Activated naive CD8-positive, alpha-beta T cell (primary cell): ENCODE measurements around the gene BUB1B.

Experiments
- H3K27ac Mint-ChIP-seq: one replicate; pipeline ENCODE4 v1.8.0; 2021; ENCODE audit warnings: mixed read lengths
- H3K27me3 Mint-ChIP-seq: one replicate; pipeline ENCODE4 v1.8.0; 2021; ENCODE audit warnings: mixed read lengths
- H3K36me3 Mint-ChIP-seq: one replicate; pipeline ENCODE4 v1.8.0; 2021; ENCODE audit warnings: mixed read lengths
- H3K4me1 Mint-ChIP-seq: one replicate; pipeline ENCODE4 v1.8.0; 2021; ENCODE audit warnings: low read depth, mixed read lengths
- H3K4me3 Mint-ChIP-seq: one replicate; pipeline ENCODE4 v1.8.0; 2021; ENCODE audit warnings: mild to moderate bottlenecking, mixed read lengths
- H3K9me3 Mint-ChIP-seq: one replicate; pipeline ENCODE4 v1.8.0; 2021; ENCODE audit warnings: low read depth, mixed read lengths

Gene BUB1B

DNA sequence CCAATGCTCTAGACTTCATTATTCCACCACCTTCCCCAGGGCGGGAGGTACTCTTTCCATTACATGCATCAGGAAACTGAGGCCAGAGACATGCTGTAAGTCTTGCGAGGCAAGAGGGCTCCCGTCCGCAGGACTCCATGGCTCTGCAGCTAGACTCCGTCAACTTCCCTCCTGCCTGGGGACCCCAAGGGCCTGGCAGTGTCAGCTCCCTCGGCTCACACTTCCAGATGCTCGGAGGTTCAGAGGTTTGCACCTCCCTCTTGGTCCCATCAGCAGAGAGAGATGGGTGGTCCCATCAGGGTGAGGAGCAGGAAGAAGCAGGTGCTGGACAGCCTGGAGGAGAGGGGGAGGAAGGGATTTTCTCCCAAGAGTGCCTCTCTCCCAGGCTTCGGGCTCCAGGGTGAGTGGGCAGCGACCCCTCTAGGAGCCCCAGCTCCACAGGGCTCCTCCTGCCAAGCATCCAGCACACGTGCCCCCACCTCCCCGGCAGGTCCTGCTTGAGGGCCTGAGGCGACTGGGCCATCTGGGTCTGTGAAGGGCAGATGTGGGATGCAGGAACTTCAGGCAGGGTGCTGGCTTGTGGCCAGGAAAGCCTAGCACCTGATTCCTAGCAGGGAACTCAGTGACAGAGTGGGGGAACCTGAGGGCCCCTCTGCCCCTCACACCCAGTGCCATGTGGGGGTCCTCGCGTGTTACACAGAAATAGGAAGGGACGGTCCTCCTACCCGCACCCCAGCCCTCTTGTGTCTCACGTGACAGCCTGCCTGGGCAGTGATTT, 87.3 kb downstream of the BUB1B start:
- peaks cover 4% of the 10 kb centered on the region for H3K4me1 Mint-ChIP-seq
- no peak overlapping the region for H3K27ac Mint-ChIP-seq
- H3K9me3 Mint-ChIP-seq = no peaks in the 10 kb centered on the region
- no peaks in the 10 kb centered on the region for H3K36me3 Mint-ChIP-seq
- H3K4me3 Mint-ChIP-seq = no peak overlapping the region
- H3K27me3 Mint-ChIP-seq = peaks cover 4% of the 10 kb centered on the region

DNA sequence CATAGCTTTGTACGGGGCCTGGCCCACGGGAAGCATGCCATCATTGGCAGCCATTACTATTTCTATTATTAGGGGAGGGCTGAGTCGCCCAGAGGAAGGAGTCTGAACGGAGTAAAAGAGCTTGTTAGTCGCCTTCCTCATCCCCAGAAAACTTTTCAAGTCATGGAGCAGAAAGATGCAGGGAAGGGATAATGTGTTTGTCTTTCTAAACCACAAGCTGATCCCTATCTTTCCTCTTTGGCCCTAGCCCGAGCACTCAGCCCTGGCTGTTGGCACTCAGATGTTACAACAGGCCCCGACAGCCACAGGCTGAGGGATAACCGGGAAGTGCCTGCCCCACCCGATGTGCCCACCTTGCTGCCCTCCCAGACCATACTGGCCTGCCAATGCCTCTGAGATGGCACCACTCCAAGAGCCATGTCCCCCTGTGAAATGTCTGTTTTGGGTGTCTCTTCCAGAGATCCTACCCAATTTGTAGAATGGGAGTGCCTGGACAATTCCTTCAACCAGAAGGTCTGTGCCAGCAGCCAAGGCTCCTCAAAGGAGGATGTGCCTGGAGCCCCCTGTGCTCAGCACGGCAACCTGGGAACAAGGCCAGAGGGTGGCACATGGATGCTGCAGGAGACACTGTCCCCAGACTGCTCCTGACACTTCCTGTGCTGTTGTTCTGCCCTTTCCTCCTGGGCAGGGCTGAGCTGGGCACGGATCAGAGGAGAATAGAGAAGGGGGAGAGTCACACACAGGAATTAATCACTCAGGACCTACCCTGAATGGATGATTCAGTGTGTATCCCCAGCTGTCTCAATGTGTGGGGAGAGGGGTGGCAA, 88.8 kb downstream of the BUB1B start:
- H3K9me3 Mint-ChIP-seq = no peaks in the 10 kb centered on the region
- no peaks in the 10 kb centered on the region for H3K36me3 Mint-ChIP-seq
- H3K27me3 Mint-ChIP-seq = peaks cover 11% of the 10 kb centered on the region
- H3K4me1 Mint-ChIP-seq = peaks cover 7% of the 10 kb centered on the region
- no peak overlapping the region for H3K27ac Mint-ChIP-seq
- H3K4me3 Mint-ChIP-seq = no peak overlapping the region

DNA sequence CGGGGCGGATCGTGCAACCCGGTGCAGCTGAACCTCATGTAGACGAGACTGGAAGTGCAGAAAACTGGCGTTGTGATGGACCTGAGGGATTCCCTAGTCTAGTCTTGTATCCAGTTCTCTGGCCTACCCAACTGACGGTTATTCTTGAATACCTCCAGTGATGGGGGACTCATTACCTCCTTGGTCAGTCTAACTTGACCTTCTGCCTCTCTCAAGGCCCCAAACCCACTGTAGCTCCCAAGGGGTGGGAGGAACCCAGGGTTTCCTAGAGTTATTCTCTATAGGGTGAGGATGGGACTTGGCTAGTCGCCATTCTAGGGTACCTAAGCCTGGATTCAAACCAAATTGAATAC, 89.4 kb downstream of the BUB1B start:
- H3K4me1 Mint-ChIP-seq = peaks cover 7% of the 10 kb centered on the region
- H3K36me3 Mint-ChIP-seq = no peaks in the 10 kb centered on the region
- H3K27ac Mint-ChIP-seq = no peak overlapping the region
- H3K27me3 Mint-ChIP-seq = peaks cover 11% of the 10 kb centered on the region
- H3K9me3 Mint-ChIP-seq = no peaks in the 10 kb centered on the region
- no peak overlapping the region for H3K4me3 Mint-ChIP-seq

DNA sequence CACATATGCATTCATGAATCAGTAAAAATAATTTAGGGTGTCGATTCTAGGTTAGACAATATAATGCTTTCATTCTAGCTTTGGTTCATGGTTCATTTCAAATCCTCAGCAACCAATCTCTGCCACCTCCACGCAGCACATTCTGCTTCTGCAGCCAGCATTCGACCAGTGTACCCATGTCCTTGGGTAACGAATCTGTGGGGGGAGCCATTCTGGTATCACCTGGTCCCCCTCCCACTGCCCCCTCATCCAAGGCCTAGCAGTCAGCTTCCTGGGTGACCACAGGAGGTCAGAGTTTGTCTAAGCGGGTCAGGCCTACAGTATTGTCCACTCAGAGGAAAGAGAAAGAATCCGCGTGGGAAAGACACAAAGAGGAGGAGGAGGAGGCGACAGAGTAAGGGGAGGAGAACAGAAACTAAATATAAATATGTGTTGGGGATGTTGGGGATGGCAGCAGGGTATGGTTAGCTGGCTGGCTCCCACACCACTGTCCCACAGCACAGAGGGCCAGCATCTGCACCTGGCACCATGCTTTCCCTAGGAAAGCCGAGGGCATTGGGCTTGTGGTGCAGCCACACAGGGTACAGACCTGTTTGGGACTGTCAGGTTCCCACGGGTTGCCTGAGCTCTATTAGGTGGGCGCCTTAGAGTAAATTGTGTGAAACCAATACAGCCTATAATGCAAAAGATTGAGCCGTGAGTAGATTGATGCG, 90.1 kb downstream of the BUB1B start:
- Mint-ChIP-seq H3K9me3 (no peaks in the 10 kb centered on the region), H3K27ac (no peak overlapping the region), H3K36me3 (no peaks in the 10 kb centered on the region), H3K4me3 (peak overlapping the region; percentile 60), H3K27me3 (peaks cover 11% of the 10 kb centered on the region), H3K4me1 (peaks cover 7% of the 10 kb centered on the region)

DNA sequence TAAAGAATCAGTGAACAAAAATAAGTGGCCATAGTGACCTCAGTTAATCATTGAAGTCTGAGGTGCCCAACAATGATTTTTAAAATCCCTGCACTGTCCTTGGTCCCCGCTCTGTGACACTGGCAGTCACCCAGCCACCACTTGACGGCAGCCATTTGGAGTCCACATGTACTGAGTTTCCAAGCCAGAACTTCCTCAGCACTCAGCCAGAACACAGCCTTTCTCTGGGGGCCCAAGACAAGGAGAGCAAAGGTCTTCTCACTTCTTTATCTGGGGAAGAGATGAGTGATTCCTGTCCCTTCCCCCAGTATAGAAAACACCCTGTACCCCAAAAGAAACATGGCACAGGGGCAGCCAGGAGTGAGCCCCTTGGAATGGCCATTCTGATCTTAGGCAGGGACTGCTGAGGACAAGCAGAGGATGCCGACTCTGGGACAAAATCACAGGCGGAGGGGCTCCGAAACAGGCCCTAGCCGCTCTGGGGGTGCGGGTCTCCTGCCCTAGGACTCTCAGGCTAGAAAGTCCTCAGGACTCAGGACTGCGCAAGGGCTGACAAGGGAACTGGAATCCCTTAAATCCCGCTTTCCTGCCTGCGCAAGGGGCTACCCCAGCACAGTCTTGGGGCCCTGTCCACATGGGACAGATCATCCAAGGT, 90.7 kb downstream of the BUB1B start:
- Mint-ChIP-seq H3K4me3 (peak overlapping the region; percentile 60), H3K27me3 (peaks cover 11% of the 10 kb centered on the region), H3K27ac (no peak overlapping the region), H3K36me3 (no peaks in the 10 kb centered on the region), H3K4me1 (peaks cover 7% of the 10 kb centered on the region), H3K9me3 (no peaks in the 10 kb centered on the region)

DNA sequence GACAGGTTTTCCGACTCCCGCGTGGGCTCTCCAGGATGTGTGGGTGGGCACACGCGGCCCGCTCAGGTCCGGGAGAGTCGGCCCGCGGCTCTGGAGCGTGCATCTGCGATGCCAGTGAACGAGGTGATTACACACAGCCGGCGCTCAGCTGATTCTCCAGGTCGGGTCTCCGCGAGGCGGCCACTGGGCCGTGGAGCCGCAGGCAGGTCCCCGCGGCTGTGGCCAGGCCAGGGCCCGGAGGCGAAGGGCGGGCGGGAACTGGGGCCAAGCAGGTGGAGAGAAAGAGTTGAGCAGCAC, 91.2 kb downstream of the BUB1B start:
- Mint-ChIP-seq H3K27ac (no peak overlapping the region), H3K36me3 (no peaks in the 10 kb centered on the region), H3K9me3 (no peaks in the 10 kb centered on the region), H3K27me3 (peaks cover 11% of the 10 kb centered on the region), H3K4me1 (peaks cover 7% of the 10 kb centered on the region), H3K4me3 (peak overlapping the region; percentile 60)

DNA sequence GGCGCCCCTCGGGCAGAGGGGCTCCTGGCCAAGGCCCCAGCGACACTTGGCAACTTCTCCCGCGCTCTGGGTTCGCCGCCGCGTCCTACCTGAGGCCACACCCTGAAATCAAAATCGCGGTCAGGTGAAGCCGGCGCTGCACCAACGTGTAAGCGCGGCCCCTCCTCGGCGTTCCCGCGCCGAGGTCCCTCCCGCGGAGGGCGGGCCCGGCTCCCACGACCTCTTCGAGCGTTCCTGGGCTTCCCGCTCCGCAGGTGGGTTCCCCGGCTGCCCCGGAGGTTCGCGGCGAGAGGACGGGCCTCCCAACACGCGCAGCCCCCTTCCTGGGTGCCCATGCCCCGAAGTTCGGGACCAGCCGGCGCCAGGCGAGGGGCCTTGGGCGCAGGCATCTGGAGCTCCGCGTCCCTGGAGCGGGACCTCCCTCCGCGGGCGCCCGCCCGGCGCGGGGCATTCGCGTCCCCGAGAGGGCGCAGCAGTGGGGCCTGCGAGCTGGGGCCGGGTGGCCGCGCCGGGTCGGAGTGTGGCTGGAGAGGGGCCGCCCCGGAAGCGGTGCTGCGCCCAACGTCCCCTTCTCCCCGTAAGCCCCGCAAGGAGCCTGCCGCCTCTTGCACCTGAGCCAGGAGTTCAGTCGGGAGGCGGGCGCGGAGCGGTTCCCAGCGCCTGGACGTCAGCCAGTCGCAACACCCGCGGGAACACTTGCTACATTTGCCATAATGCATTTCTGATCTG, 91.7 kb downstream of the BUB1B start:
- Mint-ChIP-seq H3K4me3 (peak overlapping the region; percentile 78), H3K27me3 (peaks cover 11% of the 10 kb centered on the region), H3K27ac (no peak overlapping the region), H3K4me1 (peaks cover 7% of the 10 kb centered on the region), H3K9me3 (no peaks in the 10 kb centered on the region), H3K36me3 (no peaks in the 10 kb centered on the region)

DNA sequence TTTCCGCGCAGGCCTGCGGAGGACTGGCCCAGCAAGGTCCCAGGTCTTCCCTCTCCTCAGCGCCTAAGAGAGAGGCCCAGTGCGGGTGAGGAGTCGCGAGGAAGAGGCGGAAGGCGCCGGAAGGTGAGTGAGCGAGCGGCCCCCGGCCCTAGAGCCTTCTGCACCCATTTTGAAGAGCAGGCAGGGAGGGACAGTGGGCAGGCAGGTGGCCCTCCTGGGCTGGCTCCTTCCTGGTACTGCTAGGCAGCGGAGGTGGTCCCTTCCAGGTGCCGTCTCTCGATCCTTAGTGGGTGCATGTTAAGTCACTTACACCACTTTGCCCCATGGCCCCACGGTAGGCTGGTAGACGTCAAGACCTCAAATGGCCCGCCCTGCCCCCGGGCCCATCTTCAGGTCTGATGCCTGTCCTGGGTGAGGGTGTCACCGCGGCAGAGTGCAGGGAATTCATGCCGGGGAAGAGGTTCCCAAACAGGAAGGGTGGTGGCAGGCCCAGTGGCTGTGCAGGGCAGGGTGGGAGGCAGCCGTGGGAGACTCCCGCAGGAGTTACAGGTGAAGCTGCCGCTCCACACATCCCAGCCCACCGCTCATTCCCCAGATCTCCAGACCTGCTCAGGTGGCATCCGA, 92.4 kb downstream of the BUB1B start:
- H3K27me3 Mint-ChIP-seq = peaks cover 11% of the 10 kb centered on the region
- H3K27ac Mint-ChIP-seq = no peak overlapping the region
- peaks cover 7% of the 10 kb centered on the region for H3K4me1 Mint-ChIP-seq
- H3K9me3 Mint-ChIP-seq = no peaks in the 10 kb centered on the region
- H3K4me3 Mint-ChIP-seq = peak overlapping the region; percentile 78
- H3K36me3 Mint-ChIP-seq = no peaks in the 10 kb centered on the region

DNA sequence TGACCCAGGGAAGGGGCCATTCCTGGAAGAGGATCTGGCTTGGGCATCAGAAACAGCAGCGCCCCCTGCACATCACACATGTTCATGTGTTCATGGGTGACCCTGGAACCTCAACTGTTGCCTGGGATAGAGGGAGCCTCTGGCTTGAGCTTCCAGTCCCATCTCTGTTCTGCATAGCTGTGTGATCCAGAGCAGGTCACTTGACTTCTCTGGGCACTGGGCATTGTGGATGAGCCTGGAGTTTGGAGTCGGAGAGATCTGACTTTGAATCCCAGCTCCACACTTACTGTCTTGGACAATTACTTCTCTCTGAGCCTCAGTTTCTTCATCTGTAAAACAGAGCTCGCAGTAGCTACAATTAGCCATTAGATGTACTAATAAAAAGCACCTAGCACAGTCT, 93.6 kb downstream of the BUB1B start:
- Mint-ChIP-seq H3K27ac (no peak overlapping the region), H3K9me3 (no peaks in the 10 kb centered on the region), H3K27me3 (peaks cover 11% of the 10 kb centered on the region), H3K4me1 (peaks cover 7% of the 10 kb centered on the region), H3K4me3 (no peak overlapping the region), H3K36me3 (no peaks in the 10 kb centered on the region)

DNA sequence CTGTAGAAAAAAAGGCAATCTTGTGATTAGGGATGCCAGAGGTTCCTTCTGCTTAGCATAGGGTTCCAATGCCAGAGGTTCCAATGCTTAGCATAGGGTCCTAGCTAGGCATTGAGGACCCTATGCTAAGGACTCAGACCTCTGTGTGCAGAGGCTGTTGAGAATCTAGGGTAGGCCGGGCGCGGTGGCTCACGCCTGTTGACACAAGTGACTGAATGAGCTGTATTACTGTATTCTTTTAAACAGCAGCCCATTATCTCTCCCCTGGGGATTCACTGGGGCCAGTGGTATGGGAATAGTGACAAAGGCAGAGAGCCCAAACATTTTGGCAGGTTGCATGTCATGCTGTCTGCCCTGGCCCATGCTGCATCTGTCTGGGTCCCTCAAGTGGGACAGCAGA, 94.2 kb downstream of the BUB1B start:
- Mint-ChIP-seq H3K4me3 (no peak overlapping the region), H3K36me3 (no peaks in the 10 kb centered on the region), H3K27ac (no peak overlapping the region), H3K27me3 (peaks cover 11% of the 10 kb centered on the region), H3K4me1 (peaks cover 7% of the 10 kb centered on the region), H3K9me3 (no peaks in the 10 kb centered on the region)

DNA sequence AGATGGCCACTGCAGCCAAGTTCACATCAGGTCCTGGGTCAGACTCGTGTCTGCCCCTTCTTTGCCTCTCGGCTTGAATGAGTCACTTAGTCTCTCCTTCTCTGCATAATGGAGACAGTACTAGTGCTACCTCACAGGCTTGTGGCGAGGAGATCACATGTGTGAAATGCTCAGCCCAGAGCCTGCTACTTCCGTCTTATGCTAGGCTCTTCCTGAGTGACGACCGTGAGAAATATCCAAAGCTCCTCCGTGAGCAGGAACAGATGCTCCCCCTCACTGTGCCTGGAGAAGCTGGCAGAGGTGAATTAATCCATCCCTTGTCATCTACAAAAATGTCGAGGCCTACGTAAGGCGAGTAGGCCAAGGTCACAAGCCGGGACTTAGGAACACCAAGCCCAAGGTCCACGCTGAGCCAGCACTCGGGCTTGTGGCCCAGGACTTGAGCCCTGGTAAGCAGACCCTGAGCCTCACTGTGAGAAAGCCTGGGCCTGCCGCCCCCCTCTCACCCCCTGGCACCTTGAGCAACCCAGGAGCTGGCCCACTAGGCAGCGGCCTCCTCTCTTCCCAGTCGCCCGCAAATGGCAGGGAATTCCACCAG, 95.9 kb downstream of the BUB1B start:
- H3K36me3 Mint-ChIP-seq = no peaks in the 10 kb centered on the region
- no peak overlapping the region for H3K4me3 Mint-ChIP-seq
- peaks cover 7% of the 10 kb centered on the region for H3K27me3 Mint-ChIP-seq
- H3K4me1 Mint-ChIP-seq = peaks cover 5% of the 10 kb centered on the region
- no peak overlapping the region for H3K27ac Mint-ChIP-seq
- H3K9me3 Mint-ChIP-seq = no peaks in the 10 kb centered on the region

DNA sequence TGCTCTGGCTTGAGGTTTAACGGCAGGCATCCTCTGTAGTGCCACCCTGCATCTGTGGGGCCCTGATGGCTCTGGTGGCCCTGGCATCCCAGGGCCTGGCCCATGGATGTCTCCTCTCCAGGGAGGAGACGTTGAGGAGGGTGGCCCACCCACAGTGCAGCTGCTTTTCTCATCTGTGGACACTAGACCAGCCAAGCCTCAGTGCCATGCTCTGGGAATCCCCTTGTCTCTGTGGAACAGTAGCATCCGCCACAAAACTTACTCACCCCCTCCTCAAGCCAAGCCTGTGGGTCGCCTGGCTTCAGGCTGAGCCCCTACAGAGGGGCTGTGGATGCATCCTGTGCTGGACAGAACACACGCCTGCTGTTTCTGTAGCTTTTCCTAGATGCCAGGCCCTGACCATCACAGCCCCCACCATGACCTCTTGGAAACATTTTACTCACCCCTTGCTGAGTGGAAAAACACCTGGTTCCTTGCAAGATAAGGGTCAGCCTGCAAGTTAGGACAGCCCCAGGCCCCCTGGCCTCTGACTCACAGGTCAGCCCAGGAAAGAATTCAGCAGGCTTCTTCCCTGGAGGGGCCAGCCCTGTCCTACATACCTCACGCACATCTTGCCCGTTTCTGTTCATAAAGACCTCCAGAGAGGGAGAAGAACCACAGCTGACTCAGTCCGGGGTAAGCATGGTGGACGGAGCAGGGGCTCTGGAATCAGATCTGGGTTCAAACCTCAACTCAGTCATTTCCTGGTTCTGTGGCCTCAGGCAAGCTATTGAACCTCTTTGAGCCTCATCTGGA, 97.0 kb downstream of the BUB1B start:
- no peaks in the 10 kb centered on the region for H3K9me3 Mint-ChIP-seq
- H3K27me3 Mint-ChIP-seq = peaks cover 7% of the 10 kb centered on the region
- peaks cover 5% of the 10 kb centered on the region for H3K4me1 Mint-ChIP-seq
- H3K4me3 Mint-ChIP-seq = no peak overlapping the region
- H3K36me3 Mint-ChIP-seq = no peaks in the 10 kb centered on the region
- no peak overlapping the region for H3K27ac Mint-ChIP-seq

DNA sequence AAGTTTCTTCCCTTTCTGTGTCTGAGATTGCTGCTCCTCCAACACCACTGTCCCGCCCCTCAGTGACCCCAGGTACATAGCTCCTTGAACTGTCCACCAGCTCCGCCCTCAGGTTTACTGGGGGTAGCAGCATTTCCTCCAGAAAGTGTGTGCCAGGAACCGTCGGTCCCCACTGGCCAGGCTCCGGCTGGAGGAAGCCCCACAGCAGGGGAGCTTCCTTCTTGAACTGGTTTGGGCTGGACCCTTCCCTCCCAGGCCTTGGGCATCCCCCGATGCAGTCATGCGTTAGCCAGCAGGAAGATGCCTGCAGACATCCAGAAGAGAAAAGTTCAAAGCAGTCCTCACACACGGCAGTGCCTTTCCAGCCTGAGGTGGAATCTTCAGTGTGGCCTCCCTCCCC, 97.7 kb downstream of the BUB1B start:
- Mint-ChIP-seq H3K27me3 (peaks cover 7% of the 10 kb centered on the region), H3K9me3 (no peaks in the 10 kb centered on the region), H3K27ac (no peak overlapping the region), H3K36me3 (no peaks in the 10 kb centered on the region), H3K4me1 (peaks cover 3% of the 10 kb centered on the region), H3K4me3 (no peak overlapping the region)
